ENCODE data around the gene PPP2R5C. TPM values are rescaled to one million over a fixed set of nuclear protein-coding genes. Genes with fewer than 3 reads are reported as not detected.

PPP2R5C gene
- total RNA-seq, 1 donor, result 114 TPM

- H3K4me3 ChIP-seq (ENCODE audit: low read depth, low read length), result no peak overlapping the region
- DNase-seq (ENCODE audit: low read depth), result no peak
- TF ChIP-seq CTCF (IDR thresholded peaks at IDR 0.05; ENCODE audit: insufficient read depth, low read length), result no peak
Observed at GRCh38 chr14:101767618-101768362, 6.3 kb downstream of the PPP2R5C start.

GRCh38 chr14:101770183-101770582 is 8.7 kb downstream of the PPP2R5C start:
- no peak for DNase-seq (ENCODE audit: low read depth)
- H3K4me3 ChIP-seq (ENCODE audit: low read depth, low read length), result no peak overlapping the region
- no peak for TF ChIP-seq CTCF (IDR thresholded peaks at IDR 0.05; ENCODE audit: insufficient read depth, low read length)

- no peak for DNase-seq (ENCODE audit: low read depth)
- no peak overlapping the region for H3K4me3 ChIP-seq (ENCODE audit: low read depth, low read length)
- no peak for TF ChIP-seq CTCF (IDR thresholded peaks at IDR 0.05; ENCODE audit: insufficient read depth, low read length)
Observed at GRCh38 chr14:101772770-101773169, 11.3 kb downstream of the PPP2R5C start.

GRCh38 chr14:101773378-101773777 is 11.9 kb downstream of the PPP2R5C start:
- DNase-seq (ENCODE audit: low read depth), result no peak
- TF ChIP-seq CTCF (IDR thresholded peaks at IDR 0.05; ENCODE audit: insufficient read depth, low read length), result no peak
- H3K4me3 ChIP-seq (ENCODE audit: low read depth, low read length), result no peak overlapping the region

- H3K4me3 ChIP-seq (ENCODE audit: low read depth, low read length), result no peak overlapping the region
- TF ChIP-seq CTCF (IDR thresholded peaks at IDR 0.05; ENCODE audit: insufficient read depth, low read length), result no peak
- DNase-seq (ENCODE audit: low read depth), result no peak
Observed at GRCh38 chr14:101774006-101774795, 12.7 kb downstream of the PPP2R5C start.

- no peak for TF ChIP-seq CTCF (IDR thresholded peaks at IDR 0.05; ENCODE audit: insufficient read depth, low read length)
- no peak for DNase-seq (ENCODE audit: low read depth)
- no peak overlapping the region for H3K4me3 ChIP-seq (ENCODE audit: low read depth, low read length)
Observed at GRCh38 chr14:101774814-101775213, 13.3 kb downstream of the PPP2R5C start.

All from fibroblast of the aortic adventitia (primary cell).